ENCODE measurements around the gene SLX9. TPM values are rescaled to one million over a fixed set of nuclear protein-coding genes. Genes with fewer than 3 reads are reported as not detected.
A peak's percentile ranks its signal among the peaks of the same experiment; 100 is the strongest.

SLX9 gene
- total and polyA plus RNA-seq, 7 donors, result 9.7 to 38.8 (median 20.7) TPM

DNA sequence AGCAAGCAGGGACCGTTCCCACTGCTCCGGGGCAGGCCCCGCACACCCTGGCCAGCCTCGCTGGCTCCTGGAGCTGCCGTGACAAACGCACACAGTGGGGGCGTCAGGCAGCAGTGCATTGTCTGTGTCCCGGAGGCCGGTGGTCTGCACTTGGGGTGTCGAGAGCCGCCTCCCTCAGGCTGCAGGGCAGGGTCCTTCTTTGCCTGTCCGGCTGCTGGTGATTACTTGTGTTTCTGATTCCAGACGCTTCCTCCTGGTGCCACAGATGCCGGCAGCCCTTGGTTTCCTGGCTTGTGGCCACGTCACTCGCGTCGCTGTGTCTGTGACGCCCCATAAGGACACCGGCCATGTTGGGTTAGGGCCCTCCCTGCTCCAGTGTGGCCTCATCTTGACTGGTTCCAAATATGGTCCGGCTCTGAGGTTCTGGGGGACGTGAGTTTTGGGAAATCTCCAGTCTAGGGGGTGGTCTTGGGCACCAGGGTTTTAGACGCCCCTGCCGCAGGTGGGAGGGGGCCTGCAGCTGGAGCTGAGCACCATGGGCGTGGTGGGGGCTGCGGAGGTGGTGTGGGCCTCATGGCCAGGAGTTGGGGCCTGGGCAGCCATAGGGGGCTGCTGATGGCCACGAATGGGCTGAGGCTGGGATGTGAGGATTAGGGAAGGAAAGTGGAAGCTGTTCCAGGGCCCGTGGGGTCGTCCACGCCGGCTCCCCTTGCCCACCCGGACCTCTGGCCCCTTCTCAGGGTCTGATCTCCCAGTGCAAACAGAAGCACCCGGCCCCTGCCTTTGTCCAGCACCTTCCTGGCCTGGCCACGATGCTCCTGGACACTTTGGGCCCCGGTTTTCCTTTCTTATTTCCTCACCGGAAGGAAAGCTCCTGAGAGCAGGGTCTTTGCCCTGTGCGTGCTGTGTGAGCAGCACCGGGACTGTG is 41.0 kb downstream of the SLX9 start:
- 77 to 87% methylated on average over 38 of the region's 38 CpGs for WGBS, 2 donors
- TF ChIP-seq POLR2AphosphoS5 (IDR thresholded peaks at IDR 0.05) (no peak), POLR2A (IDR thresholded peaks at IDR 0.05) (no peak), EP300 (IDR thresholded peaks at IDR 0.05) (no peak)

DNA sequence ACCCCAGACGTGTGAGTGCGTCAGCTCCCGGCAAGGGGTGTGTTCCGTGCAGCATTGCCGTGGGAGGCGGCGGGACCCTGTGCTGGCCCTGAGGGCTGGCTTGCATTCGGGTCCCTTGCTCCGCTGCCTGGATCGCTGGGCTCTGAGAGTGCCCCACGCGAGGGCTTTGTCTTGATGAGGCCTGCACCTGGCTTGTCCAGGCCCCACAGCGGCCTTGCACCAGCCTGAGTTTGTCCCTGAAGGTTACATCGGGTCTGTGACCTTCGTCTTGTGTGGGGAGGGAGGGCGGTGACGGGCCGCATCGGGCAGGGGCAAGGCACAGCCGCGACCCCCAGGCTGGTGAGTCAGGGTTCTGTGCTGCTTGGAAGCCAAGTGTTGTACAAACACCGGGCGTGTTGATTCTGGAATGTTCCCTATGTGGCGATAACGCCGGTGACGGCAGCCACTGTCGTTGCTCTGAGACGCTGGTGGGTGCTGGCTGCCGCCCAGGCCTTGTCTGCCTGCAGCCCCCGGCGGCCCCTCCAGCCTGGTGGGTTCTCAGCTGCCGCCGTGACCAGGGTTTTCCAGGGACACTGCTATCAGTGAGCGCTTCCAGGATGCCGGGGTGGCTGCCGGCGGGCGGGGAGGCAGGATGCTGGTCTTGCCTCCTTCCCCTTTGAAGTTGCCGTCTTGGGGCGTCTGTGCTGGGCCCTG is 42.9 kb downstream of the SLX9 start:
- H3K36me3 ChIP-seq, result peaks cover 0 to 15% (median under 1%) of the 10 kb centered on the region in 4 donors
- peaks cover 0 to 32% (median 13%) of the 10 kb centered on the region in 4 donors for H3K4me1 ChIP-seq
- TF ChIP-seq POLR2AphosphoS5 (IDR thresholded peaks at IDR 0.05) (no peak), EP300 (IDR thresholded peaks at IDR 0.05) (no peak), POLR2A (IDR thresholded peaks at IDR 0.05) (no peak)
- TF ChIP-seq, protein P1, sequence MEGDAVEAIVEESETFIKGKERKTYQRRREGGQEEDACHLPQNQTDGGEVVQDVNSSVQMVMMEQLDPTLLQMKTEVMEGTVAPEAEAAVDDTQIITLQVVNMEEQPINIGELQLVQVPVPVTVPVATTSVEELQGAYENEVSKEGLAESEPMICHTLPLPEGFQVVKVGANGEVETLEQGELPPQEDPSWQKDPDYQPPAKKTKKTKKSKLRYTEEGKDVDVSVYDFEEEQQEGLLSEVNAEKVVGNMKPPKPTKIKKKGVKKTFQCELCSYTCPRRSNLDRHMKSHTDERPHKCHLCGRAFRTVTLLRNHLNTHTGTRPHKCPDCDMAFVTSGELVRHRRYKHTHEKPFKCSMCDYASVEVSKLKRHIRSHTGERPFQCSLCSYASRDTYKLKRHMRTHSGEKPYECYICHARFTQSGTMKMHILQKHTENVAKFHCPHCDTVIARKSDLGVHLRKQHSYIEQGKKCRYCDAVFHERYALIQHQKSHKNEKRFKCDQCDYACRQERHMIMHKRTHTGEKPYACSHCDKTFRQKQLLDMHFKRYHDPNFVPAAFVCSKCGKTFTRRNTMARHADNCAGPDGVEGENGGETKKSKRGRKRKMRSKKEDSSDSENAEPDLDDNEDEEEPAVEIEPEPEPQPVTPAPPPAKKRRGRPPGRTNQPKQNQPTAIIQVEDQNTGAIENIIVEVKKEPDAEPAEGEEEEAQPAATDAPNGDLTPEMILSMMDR (IDR thresholded peaks at IDR 0.05), result no peak
- intact Hi-C loops (cut with DNase I), result no loop called here
- H3K4me3 ChIP-seq, result no peak overlapping the region
- H3K27me3 ChIP-seq, result no peaks in the 10 kb centered on the region
- WGBS, 2 donors, result 45 to 75% methylated on average over 41 of the region's 41 CpGs
- peak overlapping the region in 2 of 4 donors; percentile 21 to 24 for H3K27ac ChIP-seq
- peak; percentile 61 for DNase-seq
- no peaks in the 10 kb centered on the region for H3K9me3 ChIP-seq

More for the DNA sequence above, 41.0 kb downstream of the SLX9 start:
- no peak overlapping the region for H3K27ac ChIP-seq
- H3K9me3 ChIP-seq, result no peaks in the 10 kb centered on the region
- H3K27me3 ChIP-seq, result no peaks in the 10 kb centered on the region
- intact Hi-C loops (cut with DNase I), result no loop called here
- peaks cover 0 to 27% (median 9%) of the 10 kb centered on the region in 4 donors for H3K4me1 ChIP-seq
- DNase-seq, result peak; percentile 63
- peaks cover 0 to 33% (median 7%) of the 10 kb centered on the region in 4 donors for H3K36me3 ChIP-seq
- H3K4me3 ChIP-seq, result no peak overlapping the region

DNA sequence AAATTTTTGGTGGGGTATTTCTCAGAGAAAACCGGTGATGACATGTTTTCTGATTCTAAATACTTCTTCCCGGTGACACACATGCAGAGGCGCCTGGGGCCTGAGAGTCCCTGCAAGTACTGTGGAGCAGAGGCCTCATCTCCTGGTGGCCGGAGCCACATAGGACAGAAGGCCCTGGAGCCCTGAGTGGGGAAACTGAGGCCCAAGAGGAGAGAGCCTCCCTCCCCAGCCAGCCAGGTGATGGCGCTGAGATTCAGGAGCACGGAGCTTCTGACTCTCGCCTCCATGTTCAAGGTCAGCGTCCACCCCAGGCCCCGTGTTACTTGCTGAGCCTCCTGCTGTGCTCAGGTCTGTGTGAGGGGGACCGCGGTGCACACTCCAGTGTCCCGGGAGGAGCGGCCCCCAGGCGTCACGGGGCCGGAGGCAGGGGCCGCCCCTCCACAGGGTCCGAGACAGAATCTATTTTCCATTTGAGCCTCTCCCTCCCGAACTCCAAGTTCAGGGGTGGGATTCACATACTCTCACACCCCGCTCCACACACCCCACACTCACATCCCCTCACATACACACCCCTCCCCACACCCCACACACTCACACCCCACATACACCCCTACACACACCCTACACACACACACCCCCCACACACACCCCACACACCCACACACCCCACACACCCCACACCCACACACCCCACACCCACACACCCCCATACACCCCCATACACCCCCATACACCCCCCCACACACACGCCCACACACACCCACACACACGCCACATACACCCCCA is 43.8 kb downstream of the SLX9 start:
- H3K9me3 ChIP-seq, result no peaks in the 10 kb centered on the region
- peak overlapping the region in 1 of 4 donors; percentile 10 for H3K27ac ChIP-seq
- no peaks in the 10 kb centered on the region for H3K27me3 ChIP-seq
- peak; percentile 56 for DNase-seq
- 91 to 95% methylated on average over 20 of the region's 22 CpGs for WGBS, 2 donors
- peaks cover 0 to 41% (median 19%) of the 10 kb centered on the region in 4 donors for H3K4me1 ChIP-seq
- intact Hi-C loops (cut with DNase I), result no loop called here
- H3K36me3 ChIP-seq, result peaks cover 0 to 10% (median 0%) of the 10 kb centered on the region in 4 donors
- H3K4me3 ChIP-seq, result no peak overlapping the region
- TF ChIP-seq, protein P1 (IDR thresholded peaks at IDR 0.05), result no peak
- no peak for TF ChIP-seq POLR2AphosphoS5 (IDR thresholded peaks at IDR 0.05)

DNA sequence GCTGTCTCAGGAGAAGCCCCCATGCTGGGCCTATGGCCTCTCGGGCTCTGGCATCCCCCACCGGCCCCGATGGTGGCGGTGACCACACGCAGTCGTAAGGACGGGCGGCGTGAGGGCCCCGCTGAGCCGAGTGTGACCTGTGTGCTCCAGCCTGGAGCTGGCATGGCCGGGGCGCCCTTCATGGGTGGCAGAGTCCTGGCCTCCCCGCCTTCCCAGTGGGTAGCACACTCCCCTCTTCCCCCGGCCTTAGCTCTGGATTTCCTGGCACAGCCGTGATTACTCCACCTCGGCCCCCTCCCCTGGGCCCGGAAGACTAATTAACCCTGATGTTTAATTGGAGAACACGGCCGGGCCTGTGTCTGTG is 44.6 kb downstream of the SLX9 start:
- DNase-seq, result peak; percentile 58
- 45 to 64% methylated on average over 20 of the region's 20 CpGs for WGBS, 2 donors
- H3K9me3 ChIP-seq, result no peaks in the 10 kb centered on the region
- H3K36me3 ChIP-seq, result peaks cover 0 to 3% (median 0%) of the 10 kb centered on the region in 4 donors
- intact Hi-C loops (cut with DNase I), result no loop called here
- H3K4me1 ChIP-seq, result peaks cover 0 to 49% (median 26%) of the 10 kb centered on the region in 4 donors
- H3K27me3 ChIP-seq, result no peaks in the 10 kb centered on the region
- no peak for TF ChIP-seq EP300 (IDR thresholded peaks at IDR 0.05)
- TF ChIP-seq, protein P1 (IDR thresholded peaks at IDR 0.05), result no peak
- TF ChIP-seq POLR2A (IDR thresholded peaks at IDR 0.05), result no peak
- no peak for TF ChIP-seq POLR2AphosphoS5 (IDR thresholded peaks at IDR 0.05)
- peak overlapping the region in 2 of 4 donors; percentile 6 to 27 for H3K27ac ChIP-seq
- H3K4me3 ChIP-seq, result no peak overlapping the region

Measured in sigmoid colon (tissue), 7 donors.